Peyer's patch (tissue), 4 donors: ENCODE measurements around the gene NEK2.

ENCODE experiments used
- POLR2A ChIP-seq, 2 donors: fragments of 450-650 bp; IDR thresholded peaks; one replicate each; pipeline ENCODE4 v1.5.1; 2017; ENCODE audit warnings: antibody characterized with exemption in 2 of 2, mild to moderate bottlenecking in 2 of 2, moderate library complexity in 2 of 2
- TF ChIP-seq, protein P1 (sequence below), 6 experiments: fragments of 450-650 bp in 4 of 6; fragments of 200-600 bp in 2 of 6; sonication (generic) in 1 of 6; IDR thresholded peaks; one replicate each; pipeline ENCODE4 v1.5.1; 2017 to 2019; ENCODE audit warnings: antibody characterized with exemption in 6 of 6, mild to moderate bottlenecking in 3 of 6, moderate library complexity in 1 of 6

DNA sequence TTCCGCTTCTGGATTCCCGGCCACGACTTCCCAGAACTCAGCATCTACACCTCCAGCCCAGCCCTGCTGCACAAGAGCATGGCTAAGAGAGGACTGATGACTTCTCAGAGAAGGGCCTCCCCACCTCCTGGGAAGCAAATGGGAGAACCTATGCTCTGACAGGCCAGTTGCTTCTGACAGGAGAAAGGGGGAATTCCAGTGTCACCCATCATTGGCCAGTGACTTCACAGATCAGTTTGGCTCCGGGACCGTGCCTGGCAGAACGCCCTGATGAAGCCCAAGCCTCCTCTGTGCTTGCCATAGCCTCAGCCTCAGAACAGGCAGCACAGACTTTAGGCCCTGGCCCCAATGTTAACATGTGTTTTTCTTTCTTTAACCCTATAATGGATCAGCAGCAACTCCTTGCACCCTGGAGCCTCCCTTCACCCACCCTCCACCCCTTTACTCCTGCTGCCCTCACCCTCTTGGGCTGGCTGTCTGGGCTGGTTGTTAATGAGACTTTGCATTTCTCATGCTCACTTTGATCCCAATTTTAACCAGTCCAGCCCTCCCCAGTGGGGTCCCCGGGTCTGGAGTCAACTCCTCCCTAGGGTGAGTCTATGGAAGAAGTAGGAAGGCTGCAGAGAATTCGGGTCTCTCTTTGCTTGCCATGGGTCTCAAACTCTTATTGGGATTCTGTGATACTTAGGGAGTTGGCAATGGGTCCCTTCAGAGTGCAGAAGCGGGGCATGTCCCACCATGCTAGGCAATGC lies 53.8 kb downstream of the NEK2 start:
- no peak for TF ChIP-seq POLR2A (IDR thresholded peaks at IDR 0.05)
- TF ChIP-seq, protein P1, sequence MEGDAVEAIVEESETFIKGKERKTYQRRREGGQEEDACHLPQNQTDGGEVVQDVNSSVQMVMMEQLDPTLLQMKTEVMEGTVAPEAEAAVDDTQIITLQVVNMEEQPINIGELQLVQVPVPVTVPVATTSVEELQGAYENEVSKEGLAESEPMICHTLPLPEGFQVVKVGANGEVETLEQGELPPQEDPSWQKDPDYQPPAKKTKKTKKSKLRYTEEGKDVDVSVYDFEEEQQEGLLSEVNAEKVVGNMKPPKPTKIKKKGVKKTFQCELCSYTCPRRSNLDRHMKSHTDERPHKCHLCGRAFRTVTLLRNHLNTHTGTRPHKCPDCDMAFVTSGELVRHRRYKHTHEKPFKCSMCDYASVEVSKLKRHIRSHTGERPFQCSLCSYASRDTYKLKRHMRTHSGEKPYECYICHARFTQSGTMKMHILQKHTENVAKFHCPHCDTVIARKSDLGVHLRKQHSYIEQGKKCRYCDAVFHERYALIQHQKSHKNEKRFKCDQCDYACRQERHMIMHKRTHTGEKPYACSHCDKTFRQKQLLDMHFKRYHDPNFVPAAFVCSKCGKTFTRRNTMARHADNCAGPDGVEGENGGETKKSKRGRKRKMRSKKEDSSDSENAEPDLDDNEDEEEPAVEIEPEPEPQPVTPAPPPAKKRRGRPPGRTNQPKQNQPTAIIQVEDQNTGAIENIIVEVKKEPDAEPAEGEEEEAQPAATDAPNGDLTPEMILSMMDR (IDR thresholded peaks at IDR 0.05): no peak
